CD4-positive, CD25-positive, alpha-beta regulatory T cell (primary cell): Measurements from ENCODE around the gene ARL6IP4. TPM values are rescaled to one million over a fixed set of nuclear protein-coding genes. Genes with fewer than 3 reads are reported as not detected.
"Not testable (repeated sequence)": the region's sequence is repeated elsewhere in the genome, so short reads cannot be mapped to it uniquely, and the experiment has no call there.

Experiments
- ATAC-seq, 2 donors: fragments of 150-1000 bp; cut with Tn5 transposase; one replicate each; pipeline ENCODE4 v1.10.0; 2021; ENCODE audit warnings: low read depth in 2 of 2, moderate number of reproducible peaks in 2 of 2, moderate library complexity in 1 of 2
- DNase-seq, 3 donors: peaks; one replicate each; pipeline versions ENCODE4 v3.0.0 to v3.0.0-alpha.2; 2012 to 2022; ENCODE audit warnings: mixed read lengths in 1 of 3
- H3K27ac ChIP-seq: one replicate; pipeline ENCODE4 v1.7.0; 2013; ENCODE audit warnings: mild to moderate bottlenecking, low read length; ENCODE audit not compliant: insufficient read depth, poor library complexity, severe bottlenecking
- H3K27me3 ChIP-seq: one replicate; pipeline ENCODE4 v1.7.0; 2013; ENCODE audit warnings: low read length; ENCODE audit not compliant: control insufficient read depth, insufficient read depth
- H3K36me3 ChIP-seq: one replicate; pipeline ENCODE4 v1.7.0; 2013; ENCODE audit warnings: mild to moderate bottlenecking, low read length, moderate library complexity; ENCODE audit not compliant: control insufficient read depth, insufficient read depth
- H3K4me1 ChIP-seq: 2 replicates; pipeline ENCODE4 v1.7.0; 2013; ENCODE audit warnings: mild to moderate bottlenecking, low read length; ENCODE audit not compliant: insufficient read depth, control insufficient read depth, poor library complexity, severe bottlenecking
- H3K4me3 ChIP-seq: one replicate; pipeline ENCODE4 v1.7.0; 2013; ENCODE audit warnings: low read depth, mild to moderate bottlenecking, low read length, moderate library complexity
- H3K9me3 ChIP-seq, 2 experiments: 1 replicate in 1 of 2; 2 replicates in 1 of 2; pipeline ENCODE4 v1.7.0; 2013; ENCODE audit warnings: low read length in 2 of 2, mild to moderate bottlenecking in 1 of 2, moderate library complexity in 1 of 2; ENCODE audit not compliant: control insufficient read depth in 2 of 2
- H3K27ac Mint-ChIP-seq, 3 donors: one replicate each; pipeline ENCODE4 v1.8.0; 2020 to 2022; ENCODE audit warnings: mild to moderate bottlenecking in 3 of 3, mixed read lengths in 3 of 3, moderate library complexity in 2 of 3
- H3K27me3 Mint-ChIP-seq: one replicate; pipeline ENCODE4 v1.8.0; 2022; ENCODE audit warnings: mild to moderate bottlenecking, mixed read lengths
- H3K36me3 Mint-ChIP-seq: one replicate; pipeline ENCODE4 v1.8.0; 2020; ENCODE audit warnings: mixed read lengths
- H3K4me1 Mint-ChIP-seq, 4 donors: one replicate each; pipeline ENCODE4 v1.8.0; 2020 to 2022; ENCODE audit warnings: mixed read lengths in 4 of 4, mild to moderate bottlenecking in 1 of 4
- H3K4me3 Mint-ChIP-seq, 4 donors: one replicate each; pipeline ENCODE4 v1.8.0; 2020 to 2022; ENCODE audit warnings: mild to moderate bottlenecking in 4 of 4, mixed read lengths in 4 of 4, moderate library complexity in 3 of 4
- H3K9me3 Mint-ChIP-seq, 7 donors: one replicate each; pipeline ENCODE4 v1.8.0; 2020 to 2022; ENCODE audit warnings: mixed read lengths in 7 of 7, mild to moderate bottlenecking in 3 of 7, moderate library complexity in 2 of 7
- polyA plus RNA-seq, 4 donors: library from polyadenylated mRNA; unstranded; fragments of 300-500 nt; fragmentation: Illumina TruSeq; gene quantifications; one replicate each; pipeline ENCODE4 v1.2.3, GENCODE V29; 2021
- total RNA-seq: library from RNA; stranded (reverse); gene quantifications from one replicate; pipeline ENCODE4 v1.2.3, GENCODE V29; 2022

Gene ARL6IP4
- total RNA-seq (131 TPM), polyA plus RNA-seq (100 to 1,000 TPM; 208 to 237 (median 223) TPM)

DNA sequence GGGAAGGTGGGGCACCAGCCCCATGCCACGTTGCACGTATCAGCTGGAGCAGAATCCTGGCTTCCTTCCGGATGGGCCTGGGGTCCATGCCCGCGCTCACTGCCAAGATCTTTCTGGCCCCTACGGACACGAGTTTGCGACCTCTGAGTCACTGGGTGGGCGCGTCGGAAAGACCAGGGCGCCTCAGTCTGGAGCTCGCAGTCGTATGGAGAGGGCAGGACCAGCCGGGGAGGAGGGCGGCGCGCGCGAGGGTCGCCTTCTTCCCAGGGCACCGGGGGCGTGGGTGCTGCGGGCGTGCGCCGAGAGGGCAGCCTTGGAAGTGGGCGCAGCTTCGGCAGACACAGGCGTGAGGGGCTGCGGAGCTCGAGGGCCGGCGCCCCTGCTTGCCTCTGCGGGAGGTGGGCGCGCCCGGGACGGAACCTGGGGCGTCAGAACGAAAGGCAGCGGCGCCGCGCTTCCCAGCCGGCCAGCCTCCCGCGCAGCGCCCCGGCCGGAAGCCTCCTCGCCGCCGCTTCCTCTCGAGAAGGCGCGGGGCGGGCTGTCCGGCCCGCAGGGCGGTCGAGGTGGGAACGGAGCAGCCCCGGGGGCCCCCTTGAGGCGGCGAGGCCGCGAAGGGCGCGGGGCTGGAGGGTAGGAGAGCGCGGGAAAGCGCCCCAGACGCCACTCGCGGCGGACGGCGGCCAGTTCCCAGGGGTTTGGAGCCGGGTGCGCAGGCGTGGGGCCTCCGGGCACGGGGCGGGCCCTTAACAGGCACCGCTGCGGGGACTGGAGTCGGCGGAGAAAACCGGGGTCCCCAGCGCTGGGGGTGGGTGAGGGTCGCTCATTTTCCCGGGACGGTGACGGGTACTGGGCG, at the start of gene ARL6IP4:
TSS of gene ARL6IP4 (plus strand) at position 499 of the 853 bp plus-strand sequence. CDS start 459 bp downstream, outside the sequence.
- no peaks in the 10 kb centered on the region for H3K27me3 Mint-ChIP-seq
- peak within 1 kb of the TSS; percentile 67 for H3K27ac ChIP-seq
- peak within 1 kb of the TSS; percentile 89 to 94 (median 93) for H3K4me3 Mint-ChIP-seq
- H3K4me3 ChIP-seq: peak within 1 kb of the TSS; percentile 75
- H3K9me3 ChIP-seq: no peaks in the 10 kb centered on the region
- no peaks in the 10 kb centered on the region for H3K9me3 Mint-ChIP-seq
- peaks cover 0 to 74% (median 24%) of the 10 kb centered on the region in 4 donors for H3K4me1 Mint-ChIP-seq
- no peaks in the 10 kb centered on the region for H3K27me3 ChIP-seq
- ATAC-seq (peak; percentile 76 to 81), DNase-seq (peak; percentile 52 to 81 (median 68))
- H3K36me3 Mint-ChIP-seq: peaks cover 6% of the 10 kb centered on the region
- H3K27ac Mint-ChIP-seq: peak within 1 kb of the TSS; percentile 74 to 96 (median 88)
- H3K4me1 ChIP-seq: peaks cover 78% of the 10 kb centered on the region
- peaks cover 6% of the 10 kb centered on the region for H3K36me3 ChIP-seq

- H3K27me3 Mint-ChIP-seq: no peaks in the 10 kb centered on the region
Measured at GRCh38 chr12:122932207-122932606, 48.3 kb upstream of the ARL6IP4 start.

DNA sequence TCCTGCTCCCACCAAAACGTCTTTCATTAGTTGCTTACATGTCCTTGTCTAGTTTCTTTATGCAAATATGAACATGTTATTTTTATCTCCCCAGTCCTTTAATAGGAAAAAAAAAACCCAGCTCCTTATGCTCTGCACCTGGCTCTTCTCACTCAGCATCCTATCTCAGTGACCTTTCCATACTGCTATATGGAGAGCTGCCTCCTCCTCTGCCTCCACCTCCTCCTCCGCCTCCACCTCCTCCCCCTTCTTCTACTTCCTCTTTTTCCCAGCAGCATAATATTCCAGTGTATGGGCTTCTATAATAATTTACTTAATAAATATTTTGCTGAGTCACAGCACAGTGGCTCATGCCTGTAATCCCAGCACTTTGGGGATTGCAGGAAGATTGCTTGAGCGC, 45.8 kb upstream of the ARL6IP4 start:
- H3K27ac Mint-ChIP-seq: no peak overlapping the region
- Histone ChIP-seq H3K36me3 (no peaks in the 10 kb centered on the region), H3K27ac (no peak overlapping the region), H3K4me1 (no peaks in the 10 kb centered on the region), H3K9me3 (no peaks in the 10 kb centered on the region), H3K27me3 (no peaks in the 10 kb centered on the region), H3K4me3 (no peak overlapping the region)
- H3K36me3 Mint-ChIP-seq: no peaks in the 10 kb centered on the region
- H3K4me1 Mint-ChIP-seq: peaks cover 0 to 4% (median 0%) of the 10 kb centered on the region in 4 donors
- no peak for ATAC-seq
- no peaks in the 10 kb centered on the region for H3K9me3 Mint-ChIP-seq
- no peak for DNase-seq
- no peak overlapping the region for H3K4me3 Mint-ChIP-seq
- no peaks in the 10 kb centered on the region for H3K27me3 Mint-ChIP-seq

More at GRCh38 chr12:122932207-122932606, 48.3 kb upstream of the ARL6IP4 start:
- H3K36me3 ChIP-seq: no peaks in the 10 kb centered on the region
- Mint-ChIP-seq H3K27ac (no peak overlapping the region), H3K9me3 (no peaks in the 10 kb centered on the region), H3K4me1 (peaks cover 0 to 4% (median 0%) of the 10 kb centered on the region in 4 donors), H3K4me3 (no peak overlapping the region), H3K36me3 (no peaks in the 10 kb centered on the region)
- H3K27me3 ChIP-seq: no peaks in the 10 kb centered on the region
- ATAC-seq (no peak), DNase-seq (no peak)
- H3K4me1 ChIP-seq: no peaks in the 10 kb centered on the region
- H3K27ac ChIP-seq: no peak overlapping the region
- no peaks in the 10 kb centered on the region for H3K9me3 ChIP-seq
- no peak overlapping the region for H3K4me3 ChIP-seq

DNA sequence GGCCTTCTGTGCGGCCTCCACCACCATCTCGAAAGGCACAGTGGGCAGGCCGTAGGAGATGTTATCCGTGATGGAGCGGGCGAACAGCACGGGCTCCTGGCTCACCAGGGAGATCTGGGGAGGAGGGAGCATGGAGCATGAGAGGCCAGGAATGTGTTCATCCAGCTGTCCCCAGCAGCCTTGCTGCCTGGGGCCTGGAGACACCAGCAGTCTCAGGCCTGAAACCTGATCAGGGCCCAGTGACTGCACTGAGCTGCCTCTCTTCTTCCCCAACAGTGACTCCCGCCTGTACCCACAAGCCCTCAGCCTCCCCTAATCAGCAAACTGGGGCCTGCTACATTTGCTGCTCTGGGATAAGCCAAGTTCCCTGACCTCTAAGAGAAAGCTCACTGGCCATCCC, 45.2 kb upstream of the ARL6IP4 start:
- Histone ChIP-seq H3K4me3 (no peak overlapping the region), H3K27ac (no peak overlapping the region), H3K9me3 (no peaks in the 10 kb centered on the region), H3K27me3 (no peaks in the 10 kb centered on the region), H3K36me3 (no peaks in the 10 kb centered on the region), H3K4me1 (no peaks in the 10 kb centered on the region)
- no peaks in the 10 kb centered on the region for H3K9me3 Mint-ChIP-seq
- H3K36me3 Mint-ChIP-seq: no peaks in the 10 kb centered on the region
- H3K4me3 Mint-ChIP-seq: no peak overlapping the region
- ATAC-seq: no peak
- H3K27ac Mint-ChIP-seq: no peak overlapping the region
- peaks cover 0 to 4% (median 0%) of the 10 kb centered on the region in 4 donors for H3K4me1 Mint-ChIP-seq
- no peak for DNase-seq
- H3K27me3 Mint-ChIP-seq: no peaks in the 10 kb centered on the region

DNA sequence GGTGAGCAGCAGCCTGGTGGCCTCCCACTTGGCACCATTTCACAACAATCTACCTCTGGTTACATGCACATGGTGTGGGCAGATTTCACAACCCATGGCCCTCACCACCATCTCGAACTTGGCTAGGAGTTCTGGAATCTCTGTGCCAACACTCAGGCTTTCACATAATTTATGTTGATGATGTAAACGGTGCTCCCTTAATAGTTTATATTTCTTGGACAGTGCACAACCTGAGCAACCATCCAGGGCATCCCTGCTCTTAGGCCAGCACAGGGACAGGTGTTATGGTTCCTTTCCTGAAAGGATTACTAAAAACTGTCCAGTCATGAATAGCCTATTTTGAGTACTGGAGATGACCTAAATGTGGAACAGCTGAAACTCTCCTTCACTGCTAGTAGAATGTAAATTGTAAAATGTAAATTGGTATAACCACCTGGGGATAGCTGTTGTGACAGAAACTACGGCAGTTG, 42.8 kb upstream of the ARL6IP4 start:
- Mint-ChIP-seq H3K36me3 (no peaks in the 10 kb centered on the region), H3K9me3 (no peaks in the 10 kb centered on the region), H3K27me3 (no peaks in the 10 kb centered on the region), H3K4me3 (no peak overlapping the region), H3K4me1 (peaks cover 0 to 3% (median under 1%) of the 10 kb centered on the region in 4 donors), H3K27ac (no peak overlapping the region)
- Histone ChIP-seq H3K4me3 (no peak overlapping the region), H3K9me3 (no peaks in the 10 kb centered on the region), H3K27me3 (no peaks in the 10 kb centered on the region), H3K36me3 (no peaks in the 10 kb centered on the region), H3K27ac (no peak overlapping the region), H3K4me1 (no peaks in the 10 kb centered on the region)
- DNase-seq (no peak), ATAC-seq (no peak)

DNA sequence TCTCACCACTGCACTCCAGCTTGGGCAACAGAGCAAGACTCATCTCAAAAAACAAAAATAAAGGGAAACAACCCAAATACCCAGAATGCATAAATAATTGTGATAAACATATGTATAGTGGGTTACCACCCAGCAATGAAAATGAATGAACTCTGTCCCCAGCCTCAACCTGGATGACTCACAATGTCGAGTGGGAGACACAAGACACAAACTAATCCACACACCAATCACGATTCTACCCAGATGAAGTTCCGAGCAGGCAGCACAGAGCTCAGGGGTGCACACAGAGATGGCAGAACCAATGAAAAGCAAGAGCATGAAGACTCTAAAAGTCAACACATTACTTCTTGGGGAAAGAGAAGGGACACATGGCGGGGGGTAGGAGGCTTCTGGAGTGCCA, 41.4 kb upstream of the ARL6IP4 start:
- H3K9me3 ChIP-seq: no peaks in the 10 kb centered on the region
- Mint-ChIP-seq H3K9me3 (no peaks in the 10 kb centered on the region), H3K27me3 (no peaks in the 10 kb centered on the region), H3K4me1 (peaks cover 0 to 5% (median 4%) of the 10 kb centered on the region in 4 donors), H3K27ac (peak overlapping the region in 1 of 3 donors; percentile 84), H3K4me3 (no peak overlapping the region), H3K36me3 (no peaks in the 10 kb centered on the region)
- H3K27ac ChIP-seq: no peak overlapping the region
- H3K27me3 ChIP-seq: no peaks in the 10 kb centered on the region
- no peak for ATAC-seq
- no peak overlapping the region for H3K4me3 ChIP-seq
- DNase-seq: no peak
- H3K36me3 ChIP-seq: no peaks in the 10 kb centered on the region
- no peaks in the 10 kb centered on the region for H3K4me1 ChIP-seq

DNA sequence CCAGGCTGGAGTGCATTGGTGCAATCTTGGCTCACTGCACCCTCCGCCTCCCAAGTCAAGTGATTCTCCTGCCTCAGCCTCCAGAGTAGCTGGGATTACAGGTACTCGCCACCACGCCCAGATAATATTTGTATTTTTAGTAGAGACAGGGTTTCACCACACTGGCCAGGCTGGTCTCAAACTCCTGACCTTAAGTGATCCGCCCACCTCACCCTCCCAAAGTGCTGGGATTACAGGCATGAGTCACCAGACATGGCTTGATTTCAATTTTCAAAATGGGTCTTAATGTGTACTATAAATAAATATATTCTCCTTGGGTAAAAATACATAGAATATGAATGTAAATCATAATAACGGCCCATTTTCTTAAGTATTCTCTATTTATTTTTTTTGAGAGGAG, 39.1 kb upstream of the ARL6IP4 start:
- not testable (repeated sequence) for H3K4me3 ChIP-seq, H3K4me1 Mint-ChIP-seq, ATAC-seq, H3K27me3 Mint-ChIP-seq, H3K9me3 Mint-ChIP-seq, H3K36me3 Mint-ChIP-seq, H3K27ac ChIP-seq, H3K4me3 Mint-ChIP-seq, H3K36me3 ChIP-seq, DNase-seq, H3K27me3 ChIP-seq, H3K27ac Mint-ChIP-seq, H3K4me1 ChIP-seq, H3K9me3 ChIP-seq

DNA sequence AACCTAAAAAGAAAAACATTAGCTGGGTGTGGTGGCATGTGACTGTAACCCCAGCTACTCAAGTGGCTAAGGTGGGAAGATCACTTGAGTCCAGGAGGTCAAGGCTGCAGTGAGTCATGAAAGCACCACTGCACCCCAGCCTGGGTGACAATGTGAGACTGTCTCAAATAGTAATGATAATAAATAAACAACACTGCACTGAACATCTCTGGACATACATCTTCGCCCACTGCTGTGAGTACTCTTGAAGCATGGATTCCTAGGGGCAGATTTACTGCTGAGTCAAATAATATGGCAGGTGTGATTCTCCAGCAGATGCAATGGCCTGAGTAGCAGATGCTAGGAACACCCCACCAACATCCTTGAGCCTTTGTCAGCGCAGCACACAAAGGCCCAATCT, 37.8 kb upstream of the ARL6IP4 start:
- DNase-seq: no peak
- no peaks in the 10 kb centered on the region for H3K4me1 ChIP-seq
- H3K9me3 Mint-ChIP-seq: no peaks in the 10 kb centered on the region

More for the DNA sequence above, 37.8 kb upstream of the ARL6IP4 start:
- Mint-ChIP-seq H3K36me3 (no peaks in the 10 kb centered on the region), H3K4me1 (peaks cover 0 to 16% (median 6%) of the 10 kb centered on the region in 4 donors), H3K27ac (peak overlapping the region in 1 of 3 donors; percentile 49), H3K27me3 (no peaks in the 10 kb centered on the region), H3K4me3 (no peak overlapping the region)
- Histone ChIP-seq H3K36me3 (no peaks in the 10 kb centered on the region), H3K9me3 (no peaks in the 10 kb centered on the region), H3K4me3 (no peak overlapping the region), H3K27ac (no peak overlapping the region), H3K27me3 (no peaks in the 10 kb centered on the region)
- ATAC-seq: no peak
